Measurements from ENCODE around the gene ST8SIA2.
"Not testable (repeated sequence)": the region's sequence is repeated elsewhere in the genome, so short reads cannot be mapped to it uniquely, and the experiment has no call there.

The ST8SIA2 gene

DNA sequence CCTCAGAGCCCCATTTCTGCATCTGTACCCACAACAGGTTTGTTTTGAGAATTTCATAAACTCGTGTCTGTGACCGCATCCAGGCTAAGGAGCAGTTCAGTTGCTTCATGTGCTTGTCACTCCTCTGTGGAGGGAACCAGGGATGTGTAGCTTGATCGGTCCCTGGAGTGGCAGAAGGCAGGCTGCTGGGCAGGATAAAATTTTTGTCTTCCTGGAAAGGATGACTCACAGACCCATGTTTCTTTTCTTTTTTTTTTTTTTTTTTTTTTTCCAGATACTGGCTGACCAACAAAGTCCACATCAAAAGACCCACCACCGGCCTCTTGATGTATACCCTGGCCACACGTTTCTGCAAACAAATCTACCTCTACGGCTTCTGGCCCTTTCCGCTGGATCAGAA lies 70.1 kb downstream of the ST8SIA2 start:
- no peak overlapping the region for H3K4me3 ChIP-seq (ENCODE audit: control insufficient read depth, low read depth, low read length)
- DNase-seq (ENCODE audit: low read depth) = peak; percentile 6
- TF ChIP-seq, protein P1, sequence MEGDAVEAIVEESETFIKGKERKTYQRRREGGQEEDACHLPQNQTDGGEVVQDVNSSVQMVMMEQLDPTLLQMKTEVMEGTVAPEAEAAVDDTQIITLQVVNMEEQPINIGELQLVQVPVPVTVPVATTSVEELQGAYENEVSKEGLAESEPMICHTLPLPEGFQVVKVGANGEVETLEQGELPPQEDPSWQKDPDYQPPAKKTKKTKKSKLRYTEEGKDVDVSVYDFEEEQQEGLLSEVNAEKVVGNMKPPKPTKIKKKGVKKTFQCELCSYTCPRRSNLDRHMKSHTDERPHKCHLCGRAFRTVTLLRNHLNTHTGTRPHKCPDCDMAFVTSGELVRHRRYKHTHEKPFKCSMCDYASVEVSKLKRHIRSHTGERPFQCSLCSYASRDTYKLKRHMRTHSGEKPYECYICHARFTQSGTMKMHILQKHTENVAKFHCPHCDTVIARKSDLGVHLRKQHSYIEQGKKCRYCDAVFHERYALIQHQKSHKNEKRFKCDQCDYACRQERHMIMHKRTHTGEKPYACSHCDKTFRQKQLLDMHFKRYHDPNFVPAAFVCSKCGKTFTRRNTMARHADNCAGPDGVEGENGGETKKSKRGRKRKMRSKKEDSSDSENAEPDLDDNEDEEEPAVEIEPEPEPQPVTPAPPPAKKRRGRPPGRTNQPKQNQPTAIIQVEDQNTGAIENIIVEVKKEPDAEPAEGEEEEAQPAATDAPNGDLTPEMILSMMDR (conservative IDR thresholded peaks at IDR 0.05; ENCODE audit: control insufficient read depth, insufficient read depth, low read depth, low read length) = no peak

DNA sequence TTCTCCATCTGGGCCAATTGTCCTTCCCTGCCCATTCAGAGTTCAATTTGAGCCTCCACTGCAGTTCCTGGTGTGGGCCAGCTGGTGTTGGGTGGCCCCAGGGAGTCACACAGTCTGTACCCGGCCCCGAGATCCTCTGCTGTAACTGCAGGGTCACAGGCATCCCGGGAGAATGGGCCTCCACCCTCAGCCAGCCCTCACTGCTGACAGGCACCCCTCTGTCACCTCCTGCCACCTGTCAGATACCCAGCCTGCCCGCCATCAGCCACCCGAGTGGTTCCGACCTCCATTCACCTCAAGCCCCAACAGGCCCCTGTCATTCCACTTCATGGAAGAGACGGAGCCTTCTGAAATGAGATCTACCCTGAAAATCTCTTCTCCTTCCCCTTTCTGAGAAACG lies 73.2 kb downstream of the ST8SIA2 start:
- TF ChIP-seq, protein P1 (conservative IDR thresholded peaks at IDR 0.05; ENCODE audit: control insufficient read depth, insufficient read depth, low read depth, low read length) = no peak
- no peak for DNase-seq (ENCODE audit: low read depth)
- no peak overlapping the region for H3K4me3 ChIP-seq (ENCODE audit: control insufficient read depth, low read depth, low read length)

DNA sequence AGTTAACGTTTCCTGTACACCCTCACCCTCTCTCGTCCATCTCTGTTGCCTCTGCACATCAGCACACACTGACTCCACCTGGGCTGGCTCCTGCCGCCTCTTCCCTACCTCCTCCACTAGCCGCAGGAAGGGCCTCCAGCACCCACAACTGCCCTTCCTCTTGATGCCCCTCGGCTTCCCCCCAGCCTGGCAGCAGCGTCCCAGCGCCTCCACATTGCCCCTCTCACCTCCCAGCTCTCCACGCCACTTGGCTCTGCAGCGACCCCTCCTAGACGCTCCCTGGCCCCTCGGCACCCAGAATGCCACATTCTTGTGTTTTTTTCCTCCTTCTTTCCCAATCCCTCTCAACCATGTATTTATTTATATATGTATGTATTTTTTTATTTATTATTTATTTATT lies 73.6 kb downstream of the ST8SIA2 start:
- DNase-seq (ENCODE audit: low read depth) = no peak
- TF ChIP-seq, protein P1 (conservative IDR thresholded peaks at IDR 0.05; ENCODE audit: control insufficient read depth, insufficient read depth, low read depth, low read length) = no peak
- no peak overlapping the region for H3K4me3 ChIP-seq (ENCODE audit: control insufficient read depth, low read depth, low read length)

DNA sequence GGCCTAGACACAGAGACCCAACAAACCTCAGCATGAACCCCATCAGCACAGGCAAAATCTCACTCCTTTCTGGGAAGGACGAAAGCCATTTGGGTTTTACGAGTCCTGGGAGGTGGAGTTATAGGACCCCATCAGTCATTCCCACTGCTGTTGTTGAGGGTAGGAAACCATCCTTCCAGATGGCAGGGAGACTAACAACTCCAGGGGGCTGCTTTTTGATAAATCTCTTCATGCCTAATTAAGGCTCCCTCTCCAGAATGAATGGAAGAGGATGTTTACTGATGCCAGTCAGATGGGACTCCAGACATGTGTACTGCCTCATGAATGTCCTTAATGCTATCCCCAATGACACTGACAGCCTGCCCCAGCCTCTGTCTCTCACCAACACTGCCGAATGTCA lies 75.3 kb downstream of the ST8SIA2 start:
- H3K4me3 ChIP-seq (ENCODE audit: control insufficient read depth, low read depth, low read length) = no peak overlapping the region
- DNase-seq (ENCODE audit: low read depth) = no peak
- TF ChIP-seq, protein P1 (conservative IDR thresholded peaks at IDR 0.05; ENCODE audit: control insufficient read depth, insufficient read depth, low read depth, low read length) = no peak

DNA sequence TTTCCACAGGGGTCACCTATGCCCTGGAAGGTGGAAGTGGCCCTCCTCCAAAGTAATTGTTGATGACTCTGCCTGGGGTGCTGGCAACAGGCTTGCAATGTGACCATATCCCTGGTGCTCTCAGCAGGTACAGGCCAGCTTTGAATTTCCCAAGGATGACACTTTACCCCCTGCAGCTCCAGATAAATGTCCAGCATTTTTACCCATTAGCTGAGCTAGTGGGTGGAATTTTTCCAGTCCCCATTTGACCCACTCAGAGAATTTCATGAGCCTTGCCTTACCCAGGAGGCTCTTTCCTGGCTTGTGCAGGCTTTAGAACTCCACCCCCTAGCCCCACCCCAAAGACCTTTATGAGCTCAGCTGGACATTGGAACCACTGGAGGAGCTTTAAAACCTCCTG lies 77.6 kb downstream of the ST8SIA2 start:
- no peak overlapping the region for H3K4me3 ChIP-seq (ENCODE audit: control insufficient read depth, low read depth, low read length)
- TF ChIP-seq, protein P1 (conservative IDR thresholded peaks at IDR 0.05; ENCODE audit: control insufficient read depth, insufficient read depth, low read depth, low read length) = no peak
- DNase-seq (ENCODE audit: low read depth) = no peak

DNA sequence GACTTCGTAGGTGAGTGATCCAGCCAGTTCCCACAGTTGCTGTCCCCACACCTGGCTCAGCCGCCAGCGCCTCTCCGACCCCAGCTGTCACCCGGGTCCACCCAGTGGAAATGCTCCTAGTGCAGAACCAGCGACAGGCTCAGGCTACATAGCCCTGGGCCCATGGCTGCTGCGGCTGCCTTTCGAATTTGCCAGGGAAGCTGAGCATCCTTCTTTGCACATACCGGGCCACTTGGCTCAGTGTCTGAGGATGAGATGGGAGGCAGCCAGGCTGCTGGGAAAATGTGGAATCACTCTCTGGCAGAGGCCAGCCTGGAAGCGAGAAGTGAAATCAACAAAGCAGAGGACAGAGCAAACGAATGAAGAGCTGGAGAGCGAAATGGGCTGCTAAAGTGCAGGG lies 80.1 kb downstream of the ST8SIA2 start:
- DNase-seq (ENCODE audit: low read depth) = no peak
- no peak overlapping the region for H3K4me3 ChIP-seq (ENCODE audit: control insufficient read depth, low read depth, low read length)
- TF ChIP-seq, protein P1 (conservative IDR thresholded peaks at IDR 0.05; ENCODE audit: control insufficient read depth, insufficient read depth, low read depth, low read length) = no peak

DNA sequence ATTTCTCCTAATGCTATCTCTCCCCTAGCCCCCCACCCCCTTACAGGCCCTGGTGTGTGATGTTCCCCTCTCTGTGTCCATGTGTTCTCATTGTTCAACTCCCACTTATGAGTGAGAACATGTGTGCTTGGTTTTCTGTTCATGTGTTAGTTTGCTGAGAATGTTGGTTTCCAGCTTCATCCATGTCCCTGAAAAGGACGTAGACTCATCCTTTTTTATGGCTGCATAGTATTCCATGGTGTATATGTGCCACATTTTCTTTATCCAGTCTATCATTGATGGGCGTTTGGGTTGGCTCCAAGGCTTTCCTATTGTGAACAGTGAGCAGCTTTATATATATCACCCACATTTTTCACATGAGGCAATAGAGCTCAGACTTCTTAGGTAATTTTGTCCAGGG lies 86.0 kb downstream of the ST8SIA2 start:
- H3K4me3 ChIP-seq (ENCODE audit: control insufficient read depth, low read depth, low read length); DNase-seq (ENCODE audit: low read depth): not testable (repeated sequence)

All from fibroblast of mammary gland (primary cell).